ENCODE measurements around the gene ELOVL4.

ELOVL4 gene

GRCh38 chr6:79911992-79912391 is 35.4 kb downstream of the ELOVL4 start:
- DNase-seq (ENCODE audit: low read depth), result no peak

DNA sequence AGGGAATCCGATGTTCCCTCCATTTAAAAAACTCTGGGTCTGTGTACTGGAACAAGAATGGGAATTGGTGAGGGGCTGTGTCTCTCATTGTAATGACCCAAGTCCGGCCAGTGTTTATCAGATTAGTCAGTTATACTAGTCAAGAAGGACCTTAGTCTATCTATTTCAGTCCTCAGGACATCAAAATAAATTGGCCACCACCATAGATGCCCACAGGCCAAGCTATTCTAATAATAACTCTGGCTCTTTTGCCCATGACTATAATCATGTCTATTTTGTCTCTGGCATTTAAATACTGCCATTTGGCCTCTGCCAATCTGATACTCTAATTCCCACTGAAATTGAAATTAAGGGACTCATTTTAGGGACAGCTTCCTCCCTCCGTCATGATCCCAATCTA is 37.8 kb downstream of the ELOVL4 start:
- DNase-seq (ENCODE audit: low read depth), result no peak

- no peak for DNase-seq (ENCODE audit: low read depth)
Measured at GRCh38 chr6:79902046-79902445, 45.3 kb downstream of the ELOVL4 start.

- DNase-seq (ENCODE audit: low read depth), result no peak
Measured at GRCh38 chr6:79898076-79898475, 49.3 kb downstream of the ELOVL4 start.

DNA sequence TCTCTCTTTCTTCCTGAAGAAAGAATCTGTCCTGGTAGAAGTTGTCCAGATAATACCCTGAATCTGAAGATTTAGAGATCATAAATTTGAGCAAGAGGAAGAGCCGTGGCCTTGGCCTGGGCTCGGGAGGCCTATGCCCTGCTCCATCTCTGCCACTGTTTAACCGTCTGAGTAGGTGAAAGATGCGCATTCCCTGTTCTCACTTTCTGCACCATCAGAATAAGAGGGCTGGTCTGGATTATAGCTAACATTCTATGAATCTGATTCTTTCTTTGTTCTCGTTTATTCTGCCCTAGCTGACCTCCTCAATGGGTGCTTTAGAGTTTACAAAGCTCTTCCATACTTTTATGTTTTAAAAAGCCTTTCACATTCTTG is 51.3 kb downstream of the ELOVL4 start:
- DNase-seq (ENCODE audit: low read depth), result no peak

- DNase-seq (ENCODE audit: low read depth), result no peak
Measured at GRCh38 chr6:79895382-79896074, 51.8 kb downstream of the ELOVL4 start.

DNA sequence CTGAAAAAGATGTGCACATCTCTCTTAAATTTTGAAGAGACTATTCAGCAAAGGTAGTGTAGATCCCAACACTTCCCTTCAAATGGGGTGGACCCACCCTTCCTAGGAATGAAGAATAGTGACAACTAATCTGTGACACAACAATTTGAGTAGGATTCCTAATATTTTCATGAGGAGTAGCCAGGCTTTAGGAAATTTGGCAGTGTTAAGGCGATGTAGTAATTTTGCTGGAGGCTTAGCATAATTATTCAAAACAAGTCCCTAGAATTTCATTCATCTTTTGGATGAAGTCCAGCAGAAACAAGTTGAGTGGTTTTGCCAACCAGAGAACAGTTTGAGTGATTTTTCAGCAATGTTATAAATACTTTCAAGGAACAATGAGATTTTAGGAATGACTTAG is 52.4 kb downstream of the ELOVL4 start:
- no peak for DNase-seq (ENCODE audit: low read depth)

- DNase-seq (ENCODE audit: low read depth), result no peak
Measured at GRCh38 chr6:79888587-79888986, 58.8 kb downstream of the ELOVL4 start.

DNA sequence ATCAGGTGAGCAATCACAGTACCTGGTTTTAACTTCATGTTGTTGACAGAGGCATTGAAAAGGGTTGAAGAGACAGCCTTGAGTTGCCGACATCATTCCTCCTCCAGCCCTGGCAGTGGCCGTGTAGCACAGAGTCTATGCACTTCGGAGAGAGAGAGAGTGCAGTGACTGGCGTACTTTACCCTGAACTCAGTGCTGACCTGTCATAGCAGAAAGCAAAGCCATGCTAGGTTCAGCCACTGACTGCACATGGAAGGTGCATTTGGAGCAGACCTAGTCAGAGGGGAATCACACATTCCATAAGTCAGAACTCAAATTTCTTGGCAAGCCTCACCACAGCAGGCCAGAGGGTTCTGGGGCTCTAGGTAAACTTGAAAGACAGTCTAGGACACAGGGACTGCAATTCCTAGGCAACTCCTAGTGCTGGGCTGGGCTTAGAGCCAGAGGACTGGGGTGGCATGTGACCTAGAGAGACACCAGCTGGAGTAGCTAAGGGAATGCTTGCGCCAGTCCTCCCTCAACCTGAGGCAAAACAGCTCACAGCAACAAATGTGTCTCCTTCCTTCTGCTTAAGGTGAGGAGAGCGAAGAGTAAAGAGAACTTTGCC is 69.1 kb downstream of the ELOVL4 start:
- DNase-seq (ENCODE audit: low read depth), result peak; percentile 6

DNA sequence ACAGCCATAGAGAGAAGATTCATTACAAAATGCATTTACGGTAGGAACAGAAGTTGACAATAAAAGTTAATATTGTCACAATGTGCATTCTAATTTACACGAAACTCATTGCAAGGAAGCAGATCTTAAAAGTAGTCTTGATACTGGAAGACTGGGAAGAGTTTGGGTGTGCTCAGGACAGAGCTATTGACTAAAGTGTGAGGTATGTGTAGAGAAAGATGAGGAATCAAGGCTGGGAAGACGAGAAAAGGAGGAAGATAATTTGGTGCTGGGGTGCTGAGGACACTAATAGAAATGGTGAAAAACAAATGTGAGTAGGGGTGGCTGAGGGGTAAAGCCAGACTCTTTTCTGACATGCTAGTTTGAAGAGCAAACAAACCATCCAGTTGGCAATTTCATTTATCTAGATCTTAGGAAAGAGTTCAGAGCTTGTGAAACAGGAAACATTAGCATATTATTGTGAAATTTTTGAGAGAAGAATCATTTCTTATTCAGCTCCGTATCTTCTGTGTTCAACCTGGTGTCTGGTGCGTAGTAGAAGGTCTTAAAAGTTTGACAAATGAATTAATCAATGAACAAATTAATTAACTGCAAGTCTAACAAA is 72.7 kb downstream of the ELOVL4 start:
- DNase-seq (ENCODE audit: low read depth), result peak; percentile 84

DNA sequence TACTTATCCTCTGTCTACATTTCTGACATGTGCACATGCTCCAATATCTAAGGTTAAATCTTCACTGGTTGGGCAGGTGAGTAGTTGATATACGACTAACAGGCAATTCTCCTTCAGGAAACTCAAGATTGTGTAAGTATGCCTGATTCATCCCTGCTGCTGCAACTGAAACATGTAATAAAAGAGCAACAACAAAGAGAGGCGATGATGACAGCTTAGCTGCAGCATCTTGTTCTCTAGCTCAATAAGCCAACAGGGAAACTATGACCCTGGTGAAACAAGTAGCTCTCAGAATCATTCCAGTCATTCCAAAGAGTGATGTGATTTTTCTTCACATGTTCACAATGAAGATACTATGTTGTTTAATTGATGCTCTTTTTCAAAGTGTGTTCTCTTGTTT is 74.4 kb downstream of the ELOVL4 start:
- DNase-seq (ENCODE audit: low read depth), result peak; percentile 94

DNA sequence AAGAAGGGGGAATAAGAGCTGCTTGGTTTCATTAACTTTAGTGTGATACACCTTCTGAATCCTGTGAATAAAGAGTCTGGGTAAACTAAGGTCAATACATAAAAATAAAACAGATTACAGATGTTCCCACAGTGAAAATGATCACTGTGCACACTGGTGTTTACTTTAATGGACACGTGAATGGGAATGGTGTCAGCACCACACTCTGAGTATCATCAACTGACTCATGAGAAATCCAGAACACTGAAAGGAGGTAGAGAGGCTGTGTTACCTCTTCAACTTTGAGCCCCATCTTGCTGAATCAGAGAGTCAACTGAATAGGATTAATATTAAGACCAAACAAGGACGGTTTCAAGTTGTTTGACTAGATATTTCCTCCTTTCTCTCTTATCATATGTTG is 75.0 kb downstream of the ELOVL4 start:
- peak; percentile 32 for DNase-seq (ENCODE audit: low read depth)

GRCh38 chr6:79869600-79870084 is 77.7 kb downstream of the ELOVL4 start:
- DNase-seq (ENCODE audit: low read depth), result peak; percentile 56

- DNase-seq (ENCODE audit: low read depth), result no peak
Measured at GRCh38 chr6:79869184-79869583, 78.2 kb downstream of the ELOVL4 start.

DNA sequence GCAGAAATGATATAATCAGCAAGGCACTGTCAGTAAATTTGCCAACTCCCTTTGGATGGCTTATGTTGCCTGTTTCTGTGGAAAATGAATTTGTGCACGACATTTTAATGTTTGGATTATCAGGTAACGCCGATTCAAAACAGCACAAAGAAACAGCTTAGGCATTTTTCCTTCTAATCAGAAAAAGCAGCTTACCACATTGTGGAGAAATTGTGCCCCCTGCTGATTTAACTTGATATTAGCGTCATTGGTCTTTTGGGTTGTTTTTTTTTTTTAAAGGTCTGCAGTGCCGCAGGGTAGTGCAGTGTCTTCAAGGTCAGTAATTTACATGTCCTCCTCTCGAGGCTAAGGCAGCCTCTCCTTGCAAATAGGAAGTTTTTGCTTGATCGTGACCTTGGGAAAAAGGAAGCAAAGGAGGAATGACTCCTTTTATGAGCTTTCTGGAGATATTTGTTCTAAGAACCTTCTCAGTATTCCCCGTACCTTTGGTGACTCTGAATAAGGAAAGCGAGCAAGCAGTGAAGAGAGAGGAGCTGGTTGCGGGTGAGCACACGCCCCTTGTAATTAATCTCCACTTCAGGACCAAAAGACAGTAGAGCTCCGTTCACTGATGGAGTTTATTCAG is 79.1 kb downstream of the ELOVL4 start:
- DNase-seq (ENCODE audit: low read depth), result peak; percentile 68

All from amniotic epithelial cell (primary cell).